GM21825 (cell line): ENCODE data around the gene NFIA.

Experiments used
- ATAC-seq: cut with Tn5 transposase; IDR thresholded peaks from one replicate; pipeline ENCODE4 v1.9.1; 2021; ENCODE audit warnings: mild to moderate bottlenecking, moderate library complexity; ENCODE audit not compliant: unreplicated experiment

NFIA gene

DNA sequence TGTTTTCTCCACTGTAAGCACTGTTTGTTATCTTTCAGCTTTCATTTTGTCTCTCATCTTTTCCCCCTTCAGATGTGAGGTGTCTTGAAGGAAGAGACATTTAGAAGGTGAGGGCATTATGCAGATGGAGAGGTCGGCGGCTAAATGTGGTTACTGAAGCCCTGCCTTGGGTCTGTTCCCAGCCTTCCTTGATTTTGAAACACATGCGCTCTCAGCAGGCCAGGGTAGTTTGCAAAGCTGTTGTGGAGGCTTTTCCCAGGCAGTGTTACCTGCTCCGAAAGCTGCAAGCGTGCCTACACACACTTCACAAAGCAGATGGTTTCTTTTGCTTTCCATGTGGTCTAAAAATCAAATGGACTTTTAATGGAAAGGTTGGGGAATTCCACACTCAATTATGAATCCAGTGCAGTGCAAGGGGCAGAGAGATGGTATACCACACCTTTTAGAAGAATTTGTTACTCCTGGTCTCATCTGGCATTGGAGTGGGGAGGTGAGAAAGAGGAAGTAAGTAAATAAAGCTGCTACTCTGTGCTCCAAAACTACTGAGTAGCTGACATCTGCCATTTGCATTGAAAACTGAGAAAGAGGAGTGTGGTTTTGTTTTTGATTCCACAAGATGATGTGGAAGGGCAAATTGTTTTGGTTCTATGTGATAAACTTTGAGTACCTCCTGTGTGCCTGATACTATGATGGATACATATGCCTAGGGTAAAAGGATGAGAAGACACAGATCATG, 91.9 kb downstream of the NFIA start:
- ATAC-seq = no peak

DNA sequence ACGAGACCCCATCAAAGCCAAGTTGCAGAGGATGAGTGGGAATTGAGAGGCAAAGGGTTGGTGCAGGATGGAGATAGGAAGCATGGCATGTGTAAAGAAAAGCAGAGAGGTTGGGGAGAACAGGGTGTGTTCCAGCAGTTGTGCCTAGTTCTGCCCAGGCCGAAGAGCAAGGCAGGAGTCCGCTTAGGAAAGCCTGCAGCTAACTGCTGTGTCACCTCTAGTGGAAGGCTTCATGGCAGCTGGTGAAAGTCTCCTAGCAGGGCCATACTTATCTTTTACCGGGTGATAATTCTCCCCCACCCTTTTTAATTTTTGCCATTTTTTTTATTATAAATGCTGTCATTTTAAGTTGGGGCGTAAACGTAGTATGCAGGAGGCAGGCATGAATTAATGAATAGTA, 93.6 kb downstream of the NFIA start:
- ATAC-seq = no peak

DNA sequence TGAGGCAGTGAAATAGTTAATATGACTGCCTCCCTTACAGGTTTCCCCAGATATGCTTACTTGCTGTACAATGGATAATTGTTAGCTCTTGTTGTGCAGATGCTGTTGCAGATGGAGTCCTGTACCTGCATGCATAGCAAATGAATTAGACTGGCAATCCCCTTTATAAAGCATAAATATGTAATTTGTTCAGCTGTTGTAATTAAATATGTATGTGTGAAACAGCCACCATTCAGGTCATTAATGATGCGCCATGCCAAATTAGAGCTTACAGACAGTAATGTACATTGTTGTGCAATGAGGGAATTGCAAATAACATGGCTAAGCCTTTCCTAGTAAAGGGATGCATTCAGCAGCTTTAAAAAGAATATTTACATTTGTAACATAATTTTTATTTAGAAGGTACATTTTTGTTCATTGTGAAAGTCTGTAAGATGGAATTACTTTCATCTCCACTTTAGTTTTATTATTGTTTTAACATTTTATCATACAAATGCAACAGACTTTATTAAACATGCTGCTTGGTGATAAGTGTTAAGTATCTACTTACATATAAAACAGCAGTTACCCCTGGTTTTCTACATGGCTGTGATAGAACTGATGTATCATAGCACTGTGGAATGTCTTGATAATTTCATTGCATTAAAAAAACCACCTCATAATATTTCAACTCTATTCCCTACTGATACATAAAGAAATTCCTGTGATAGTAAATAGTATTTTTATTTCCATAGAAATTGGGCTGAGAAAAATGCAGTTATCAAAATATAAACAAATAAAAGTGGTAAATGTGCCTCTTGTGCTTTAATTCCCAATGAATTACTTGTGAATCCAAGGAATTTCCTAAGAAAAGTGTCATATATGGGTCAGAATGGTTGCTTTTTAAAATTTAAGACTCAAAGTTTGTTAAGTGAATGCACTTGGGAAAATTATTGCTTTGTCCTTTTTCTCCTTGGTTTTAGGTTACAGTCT, 99.0 kb downstream of the NFIA start:
- ATAC-seq = no peak

DNA sequence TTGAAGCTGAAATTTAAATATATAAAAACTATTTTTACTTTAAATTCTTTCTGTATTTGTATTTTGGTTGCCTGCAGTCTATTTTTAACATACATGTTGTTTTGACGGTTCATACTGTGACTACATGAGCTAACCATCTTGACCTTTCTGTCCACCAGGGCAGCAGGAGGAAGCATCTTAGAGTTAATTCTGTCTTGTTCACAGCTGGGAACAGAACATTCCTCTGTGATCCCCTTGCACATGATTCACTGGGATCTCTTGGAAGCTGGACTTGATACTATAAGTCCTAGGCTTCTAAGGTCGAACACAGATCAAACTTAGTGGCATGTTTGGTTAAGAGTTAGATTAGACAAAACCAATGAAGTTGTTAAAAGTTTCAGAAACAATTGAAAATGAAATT, 99.7 kb downstream of the NFIA start:
- ATAC-seq = no peak

DNA sequence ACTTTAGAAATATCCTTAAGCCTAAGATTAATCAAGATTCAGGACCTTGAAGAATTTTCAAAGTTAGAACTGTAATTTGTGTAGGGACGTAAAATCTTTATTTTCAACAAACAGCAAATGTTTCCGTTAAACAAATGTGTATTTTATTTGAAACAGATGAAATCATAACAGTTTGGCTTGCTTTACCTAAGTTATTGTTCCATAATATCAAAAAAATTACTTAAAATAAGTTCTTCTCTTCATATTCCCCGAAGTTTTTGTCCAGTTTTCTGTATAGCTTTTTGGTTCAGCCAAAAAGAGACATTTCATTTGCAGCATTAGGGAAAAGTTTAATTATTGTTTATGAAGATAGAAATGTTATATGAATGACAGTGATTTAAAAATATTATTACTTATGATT, 100.1 kb downstream of the NFIA start:
- no peak for ATAC-seq

DNA sequence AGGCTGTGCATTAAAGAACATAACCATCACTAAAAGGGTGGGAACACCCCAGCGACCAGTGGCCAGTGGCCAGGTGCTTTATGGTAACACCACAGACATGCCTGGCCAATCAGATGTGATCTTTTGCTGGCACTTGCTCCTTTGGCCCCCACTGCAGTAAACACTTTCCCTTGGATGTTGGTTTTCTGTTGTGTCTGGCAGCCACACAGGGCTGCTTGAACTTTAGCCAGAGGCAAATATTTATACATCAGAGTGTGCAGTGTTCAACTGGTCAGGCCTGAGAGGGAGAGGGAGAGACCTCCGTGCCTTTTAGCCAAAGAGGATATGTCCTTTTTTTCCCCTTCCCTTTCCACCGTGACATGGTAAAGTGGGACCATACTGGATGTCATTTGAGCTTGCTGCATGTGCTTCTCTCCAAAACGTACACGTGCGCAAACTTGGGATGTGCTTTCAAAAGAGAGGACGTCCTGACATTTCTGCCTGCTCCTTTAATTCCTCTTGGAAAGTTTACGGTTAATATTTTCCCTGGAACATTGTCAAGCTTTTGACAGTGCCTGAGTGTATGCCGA, 101.2 kb downstream of the NFIA start:
- no peak for ATAC-seq

DNA sequence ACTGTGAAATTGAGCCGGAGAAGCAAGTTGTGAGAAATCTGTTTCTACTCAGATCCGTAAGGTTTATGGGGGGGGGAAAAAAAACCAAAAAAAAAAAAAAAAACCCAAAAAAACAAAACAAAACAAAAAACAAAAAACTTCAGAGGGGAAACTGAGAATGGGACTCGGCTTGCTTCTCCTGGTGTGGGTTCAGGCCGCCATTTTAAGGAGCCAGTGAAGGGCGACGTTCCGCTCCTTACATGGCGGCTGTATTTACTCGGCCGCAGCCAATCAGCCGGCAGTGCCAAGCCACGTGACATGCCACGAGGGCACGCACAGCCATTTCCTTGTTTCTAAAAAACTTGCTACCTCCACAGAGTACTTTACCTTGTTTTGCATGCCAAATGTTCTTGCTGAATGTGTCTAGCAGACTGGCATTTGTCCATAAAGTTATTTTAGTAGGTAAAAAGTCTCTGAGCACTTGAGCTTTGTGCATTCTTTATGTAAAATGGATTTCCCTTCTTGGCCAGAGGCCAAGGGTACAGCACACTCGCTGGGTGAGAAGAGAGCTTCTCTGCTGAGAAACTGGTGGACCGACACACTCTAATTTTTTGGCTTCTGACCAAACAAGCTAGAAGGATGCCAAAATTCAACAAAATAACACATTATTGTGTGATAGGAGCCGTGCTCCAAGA, 101.8 kb downstream of the NFIA start:
- ATAC-seq = no peak

DNA sequence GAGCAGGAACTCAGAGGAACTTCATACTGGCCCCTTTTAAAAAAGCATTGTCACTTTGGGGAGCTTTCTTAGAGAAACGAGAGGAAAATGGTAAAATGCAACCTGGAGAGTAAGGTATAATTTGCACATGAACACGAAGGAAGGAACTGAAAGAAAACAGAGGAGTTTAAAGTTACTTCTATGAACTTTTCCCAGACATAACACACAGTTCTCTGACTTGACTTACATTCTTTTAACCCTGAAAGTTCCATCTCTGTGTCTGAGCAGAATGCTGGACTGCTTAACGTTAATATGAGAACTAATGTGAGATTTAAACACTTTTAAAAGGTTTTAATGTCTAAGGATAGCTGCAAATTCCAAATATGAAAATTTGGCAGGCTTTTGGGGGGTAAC, 102.3 kb downstream of the NFIA start:
- ATAC-seq = no peak

DNA sequence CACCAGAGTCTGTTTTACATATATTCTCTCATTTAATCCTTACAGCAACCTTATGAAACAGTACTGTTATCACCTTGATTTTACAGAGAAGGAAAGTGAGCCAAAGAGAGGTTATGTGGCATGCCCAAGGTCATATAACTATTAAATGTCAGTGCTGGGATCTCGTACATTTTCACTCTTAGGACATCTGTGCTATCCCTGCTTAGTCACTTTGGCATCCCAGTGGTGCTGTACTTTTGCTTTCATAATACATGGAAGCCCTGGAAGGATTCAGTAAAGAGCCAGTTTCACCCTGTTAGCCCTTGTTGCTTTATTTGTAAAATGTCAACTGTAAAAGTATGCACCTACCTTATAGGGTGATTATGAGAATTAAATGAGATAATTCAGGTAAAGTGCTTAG, 104.4 kb downstream of the NFIA start:
- no peak for ATAC-seq

DNA sequence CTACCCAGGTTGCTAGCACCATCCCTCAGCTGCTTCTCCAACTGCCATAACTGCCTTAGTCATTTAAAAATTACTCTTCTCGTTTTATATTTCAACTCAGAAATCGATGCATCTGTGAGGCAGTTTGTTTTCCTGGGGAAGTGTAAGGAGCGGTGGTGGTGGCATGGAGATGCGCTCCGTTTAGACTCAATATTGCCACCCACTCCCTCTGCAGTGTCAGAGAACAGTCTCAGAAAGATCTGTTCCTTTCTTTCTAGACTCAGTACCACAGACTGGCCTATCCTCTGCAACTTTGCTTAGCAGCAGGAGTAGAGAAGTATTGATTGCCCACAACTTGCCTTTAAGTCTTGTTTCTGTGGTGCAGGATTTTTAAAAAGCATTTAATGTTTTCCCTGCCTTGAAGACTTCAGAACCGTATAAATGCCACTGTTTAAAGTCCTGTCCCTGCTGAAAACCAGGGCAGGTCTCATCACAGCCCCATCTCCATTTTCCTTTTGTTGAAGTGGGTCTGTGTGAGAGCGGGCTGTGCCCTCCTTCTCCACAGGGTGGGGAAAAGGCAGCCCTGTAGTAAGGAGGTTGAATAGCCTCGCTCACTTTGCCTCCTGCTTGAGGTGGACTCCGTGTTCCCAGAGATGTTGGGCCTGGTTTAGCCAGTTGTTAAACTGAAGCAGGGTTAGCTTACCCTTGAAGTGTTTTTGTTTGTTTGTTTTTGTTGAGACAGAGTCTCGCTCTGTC, 105.2 kb downstream of the NFIA start:
- no peak for ATAC-seq

DNA sequence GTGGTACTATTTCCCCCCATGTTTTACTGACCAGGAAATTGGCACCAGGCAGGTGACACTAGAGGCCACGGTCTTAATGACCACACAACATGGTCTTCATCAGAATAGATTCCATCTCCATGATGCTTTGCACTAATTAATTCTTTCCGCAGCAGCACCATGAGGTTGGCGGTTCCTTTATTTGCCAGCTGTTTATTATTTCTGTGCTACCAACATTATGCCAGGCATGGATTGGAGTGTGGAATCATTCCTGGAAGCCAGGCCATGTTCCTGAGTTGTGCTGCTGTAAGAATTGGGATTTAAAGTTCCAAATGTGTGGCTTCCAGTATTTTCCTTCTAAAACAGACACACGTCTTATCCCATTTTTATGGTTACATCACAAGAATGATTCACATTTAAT, 107.8 kb downstream of the NFIA start:
- ATAC-seq = no peak

DNA sequence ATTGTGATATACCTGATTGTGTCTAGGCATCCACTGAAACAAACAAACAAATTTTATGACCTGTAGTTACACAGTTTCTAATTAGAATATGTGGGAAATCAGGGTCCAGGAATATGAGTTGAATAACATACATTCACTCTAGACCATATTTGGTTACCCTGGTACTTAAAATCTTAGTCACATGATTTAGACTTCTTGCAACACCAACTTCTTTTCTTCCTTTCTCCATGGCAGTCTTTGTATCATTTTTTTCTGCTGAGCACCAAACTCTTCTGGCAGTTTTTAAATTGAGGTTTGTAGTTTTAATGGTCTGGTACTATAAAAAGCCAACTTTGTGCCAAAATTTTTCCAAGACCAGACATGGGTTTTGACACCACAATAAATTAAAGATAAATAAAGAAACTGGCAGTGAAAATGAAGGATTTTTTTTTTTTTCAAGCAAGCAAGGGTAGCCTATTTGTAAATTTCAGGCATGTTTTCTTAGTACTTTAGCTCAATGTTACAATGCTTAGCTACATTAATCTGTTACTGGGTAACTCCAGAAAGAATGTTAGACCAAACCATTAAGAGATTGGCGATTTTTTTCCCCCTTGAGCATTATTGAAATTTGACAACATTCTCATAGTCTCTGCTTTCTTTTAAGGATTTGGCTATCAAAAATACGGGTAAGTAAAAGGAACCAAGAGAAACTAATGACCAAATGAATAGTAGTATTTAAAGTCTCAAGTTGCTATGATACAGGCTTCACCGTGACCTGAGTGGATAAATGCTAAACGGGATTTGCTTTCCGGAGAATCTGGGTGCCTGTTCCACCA, 108.5 kb downstream of the NFIA start:
- no peak for ATAC-seq

DNA sequence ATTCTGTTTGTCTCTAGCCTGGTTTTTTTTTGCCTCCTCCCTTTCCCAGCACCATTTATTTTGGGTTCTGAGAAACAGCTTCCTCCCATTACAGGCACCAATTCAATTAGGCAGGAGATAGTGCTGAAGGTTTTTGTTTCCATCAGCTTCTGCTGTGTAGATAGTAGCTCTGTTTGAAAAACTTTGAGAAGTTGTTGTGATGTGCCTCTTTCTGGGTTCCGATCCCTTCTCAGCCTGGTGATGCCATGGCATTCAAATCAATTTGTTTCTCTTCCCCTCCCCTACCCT, 109.0 kb downstream of the NFIA start:
- no peak for ATAC-seq

DNA sequence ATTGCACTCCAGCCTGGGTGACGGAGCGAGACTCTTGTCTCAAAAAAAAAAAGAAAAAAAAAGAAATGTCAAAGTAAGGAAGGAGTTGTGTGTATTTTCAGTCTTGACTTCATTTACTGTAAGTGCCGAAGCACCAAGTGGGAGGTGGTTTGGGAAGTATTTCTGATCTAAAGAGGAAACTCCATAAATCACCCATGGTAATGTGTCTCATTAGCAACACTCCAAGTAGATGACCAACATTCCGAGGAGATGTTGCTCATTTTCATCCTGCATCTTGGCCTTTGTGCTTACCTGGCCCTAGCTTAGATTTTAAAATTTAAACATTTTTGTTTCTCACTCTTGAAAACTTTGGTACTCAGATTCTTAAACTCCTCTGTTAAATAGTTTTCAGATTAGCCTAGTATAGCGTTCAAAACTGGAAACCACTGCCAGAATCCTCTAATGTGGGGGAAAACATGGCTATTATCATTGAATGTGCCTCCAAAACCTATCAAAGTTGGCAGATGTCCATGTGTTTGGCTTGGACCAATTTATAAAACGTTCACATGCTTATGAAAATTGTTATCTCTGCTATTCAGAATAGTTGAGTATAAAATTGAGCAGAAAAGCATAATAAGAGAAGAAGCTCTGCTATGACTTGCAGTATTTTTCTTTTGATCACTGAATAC, 110.4 kb downstream of the NFIA start:
- ATAC-seq = no peak

DNA sequence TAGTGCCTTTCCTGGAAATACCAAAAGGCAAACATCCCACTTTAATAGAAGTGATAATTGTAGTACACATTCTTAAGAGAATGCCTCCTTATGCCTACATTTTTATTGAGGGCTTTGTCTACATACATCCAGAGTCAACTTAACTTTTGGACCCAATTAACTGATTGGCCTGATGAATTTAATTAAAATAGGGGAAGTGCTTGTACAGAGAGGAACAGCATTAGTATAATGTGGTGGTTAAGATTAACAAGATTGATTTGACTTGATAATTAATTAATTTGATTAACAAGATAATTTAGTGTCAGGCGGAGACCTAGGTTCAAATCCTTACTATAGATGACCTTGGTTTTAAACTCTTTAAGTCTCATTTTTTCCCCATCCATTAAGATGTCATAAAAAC, 111.4 kb downstream of the NFIA start:
- no peak for ATAC-seq

DNA sequence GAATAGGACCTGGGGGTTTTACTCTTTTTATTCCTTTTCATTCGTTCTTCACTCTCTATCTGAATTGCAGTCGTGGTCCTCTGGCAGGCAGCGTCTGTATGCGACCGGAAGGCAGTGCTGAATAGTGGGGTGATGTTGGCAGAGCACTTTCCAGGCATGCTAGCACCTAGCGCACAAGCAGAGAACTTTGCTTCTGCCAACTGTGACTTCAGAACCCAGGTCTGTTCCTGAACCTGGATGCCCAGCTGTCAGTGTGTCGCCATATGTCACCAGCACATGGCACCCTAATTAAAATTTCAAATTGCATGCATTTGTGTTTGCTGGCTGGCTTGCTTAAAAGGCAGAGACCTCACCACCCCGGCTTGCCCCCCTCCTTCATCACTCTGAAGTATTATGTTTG, 116.2 kb downstream of the NFIA start:
- ATAC-seq = no peak

DNA sequence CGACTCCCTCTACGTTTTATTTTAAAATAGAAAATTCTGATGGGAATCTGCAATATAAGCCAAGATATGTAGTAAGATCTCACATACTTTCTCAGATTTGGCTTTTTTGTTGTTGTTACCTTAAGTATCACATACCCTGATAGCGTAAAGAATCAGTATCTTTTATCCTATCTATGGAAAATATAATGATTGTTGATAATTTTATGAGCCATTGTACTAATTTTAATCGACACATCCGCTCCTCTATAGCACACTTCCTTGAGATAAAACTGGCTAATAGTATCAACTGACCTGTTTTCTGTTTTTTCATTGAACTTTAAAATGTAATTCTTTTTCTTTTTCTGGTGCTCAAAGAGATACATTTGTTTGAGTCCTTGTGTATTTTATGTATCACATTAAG, 118.7 kb downstream of the NFIA start:
- no peak for ATAC-seq

DNA sequence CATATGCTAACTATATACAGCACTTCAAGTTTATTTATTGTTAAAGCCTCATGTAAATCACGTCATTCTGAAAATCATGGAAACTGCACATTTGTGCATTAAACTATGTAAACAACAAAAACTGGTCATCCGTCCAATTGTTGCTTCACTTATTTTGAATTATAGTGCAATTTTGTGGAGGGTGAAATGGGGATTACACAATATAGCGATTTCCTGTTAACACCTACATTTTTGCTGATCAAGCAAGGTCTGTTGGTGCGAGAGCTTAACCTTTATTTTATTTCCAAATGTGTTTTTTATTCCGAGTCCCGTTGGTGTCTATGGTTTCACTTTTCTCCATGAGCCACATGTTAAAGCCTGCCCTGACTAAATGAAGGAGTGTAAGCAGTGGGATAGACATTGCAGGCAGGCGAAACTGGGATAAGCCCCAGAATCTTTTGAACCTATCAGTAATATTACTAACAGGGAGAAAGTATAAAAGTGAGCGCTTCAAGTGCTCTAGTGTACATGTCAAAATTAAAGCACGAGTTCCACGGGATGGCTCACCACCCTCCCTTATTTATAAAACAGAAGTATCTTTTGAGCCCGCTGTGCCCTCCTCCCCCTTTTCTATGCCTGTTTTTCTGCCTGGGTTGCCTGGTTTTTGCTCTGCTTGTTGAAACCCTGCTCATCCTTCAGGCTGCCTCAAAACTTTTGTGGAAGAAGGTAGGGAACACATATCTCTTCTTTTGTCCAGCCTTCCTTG, 120.7 kb downstream of the NFIA start:
- ATAC-seq = no peak

DNA sequence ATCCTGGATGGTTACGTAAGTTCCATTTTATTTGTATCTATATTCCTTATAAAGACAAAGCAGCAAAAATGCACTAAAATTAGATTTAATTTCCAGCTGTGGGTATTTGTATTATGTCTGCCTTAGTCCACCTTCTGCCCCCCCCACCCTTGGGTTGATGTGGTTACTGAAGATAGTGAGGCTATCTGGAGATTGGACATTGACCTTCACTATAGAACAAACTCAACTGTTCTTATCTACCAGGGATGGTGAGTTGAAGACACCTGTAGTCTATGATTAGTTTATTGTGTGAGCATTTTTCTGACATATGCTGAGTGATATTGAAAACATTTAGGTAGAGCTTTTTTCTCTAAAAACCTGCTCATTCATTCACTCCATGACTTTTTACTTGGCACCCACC, 122.2 kb downstream of the NFIA start:
- ATAC-seq = no peak
